Spleen (tissue), 7 donors: ENCODE measurements around the gene MATK.

Source experiments
- POLR2AphosphoS5 ChIP-seq, 3 donors: sonication (generic); formaldehyde crosslinking; IDR thresholded peaks; one replicate each; pipeline ENCODE4 v1.5.1; 2017; ENCODE audit warnings: antibody characterized with exemption in 3 of 3
- TF ChIP-seq, protein P1 (sequence below), 11 experiments: fragments of 200-600 bp in 7 of 11; fragments of 450-650 bp in 4 of 11; sonication (generic) in 4 of 11; IDR thresholded peaks in 8 of 11; conservative IDR thresholded peaks in 3 of 11; 1 replicate in 7 of 11; 2 replicates in 4 of 11; pipeline versions ENCODE4 v1.4.0 to v1.8.0; 2016 to 2021; ENCODE audit warnings: antibody characterized with exemption in 11 of 11, inconsistent platforms in 4 of 11, mild to moderate bottlenecking in 1 of 11
- donor health status: DM: no; HTN: no; CAD: no; lungs with moderate emphysema.
- donor health status: DM: no; HTN: no; CAD: no.
- donor health status: DM: no; HTN: no; CAD: no.

DNA sequence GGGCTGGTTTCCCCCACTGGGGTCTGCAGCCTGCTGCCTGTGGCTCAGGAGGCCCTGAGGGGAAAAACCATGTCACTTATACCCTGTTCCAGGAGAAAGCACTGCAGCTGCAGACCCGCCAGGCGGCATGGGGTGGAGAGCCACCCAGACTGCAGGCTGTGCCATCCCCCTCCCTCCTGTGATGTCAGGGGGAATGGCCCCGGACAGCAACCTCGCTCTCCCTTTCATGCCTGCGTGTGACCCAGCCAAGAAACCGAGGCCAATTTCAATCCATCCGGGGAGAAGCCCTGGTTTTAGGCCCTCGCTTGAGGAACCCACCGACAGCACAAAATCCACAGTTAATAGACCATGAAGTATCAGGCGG, 37.2 kb upstream of the MATK start:
- TF ChIP-seq, protein P1, sequence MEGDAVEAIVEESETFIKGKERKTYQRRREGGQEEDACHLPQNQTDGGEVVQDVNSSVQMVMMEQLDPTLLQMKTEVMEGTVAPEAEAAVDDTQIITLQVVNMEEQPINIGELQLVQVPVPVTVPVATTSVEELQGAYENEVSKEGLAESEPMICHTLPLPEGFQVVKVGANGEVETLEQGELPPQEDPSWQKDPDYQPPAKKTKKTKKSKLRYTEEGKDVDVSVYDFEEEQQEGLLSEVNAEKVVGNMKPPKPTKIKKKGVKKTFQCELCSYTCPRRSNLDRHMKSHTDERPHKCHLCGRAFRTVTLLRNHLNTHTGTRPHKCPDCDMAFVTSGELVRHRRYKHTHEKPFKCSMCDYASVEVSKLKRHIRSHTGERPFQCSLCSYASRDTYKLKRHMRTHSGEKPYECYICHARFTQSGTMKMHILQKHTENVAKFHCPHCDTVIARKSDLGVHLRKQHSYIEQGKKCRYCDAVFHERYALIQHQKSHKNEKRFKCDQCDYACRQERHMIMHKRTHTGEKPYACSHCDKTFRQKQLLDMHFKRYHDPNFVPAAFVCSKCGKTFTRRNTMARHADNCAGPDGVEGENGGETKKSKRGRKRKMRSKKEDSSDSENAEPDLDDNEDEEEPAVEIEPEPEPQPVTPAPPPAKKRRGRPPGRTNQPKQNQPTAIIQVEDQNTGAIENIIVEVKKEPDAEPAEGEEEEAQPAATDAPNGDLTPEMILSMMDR (IDR thresholded peaks at IDR 0.05 in 8 of 11, conservative IDR thresholded peaks at IDR 0.05 in 3 of 11): no peak
- no peak for TF ChIP-seq POLR2AphosphoS5 (IDR thresholded peaks at IDR 0.05)
